HG02870 (cell line): ENCODE measurements around the gene DNAH12.
"Not testable (repeated sequence)": the region's sequence is repeated elsewhere in the genome, so short reads cannot be mapped to it uniquely, and the experiment has no call there.

ENCODE experiments used
- ATAC-seq: cut with Tn5 transposase; IDR thresholded peaks from one replicate; pipeline ENCODE4 v1.9.1; 2021; ENCODE audit warnings: mild to moderate bottlenecking, moderate library complexity; ENCODE audit not compliant: unreplicated experiment

DNAH12 gene

DNA sequence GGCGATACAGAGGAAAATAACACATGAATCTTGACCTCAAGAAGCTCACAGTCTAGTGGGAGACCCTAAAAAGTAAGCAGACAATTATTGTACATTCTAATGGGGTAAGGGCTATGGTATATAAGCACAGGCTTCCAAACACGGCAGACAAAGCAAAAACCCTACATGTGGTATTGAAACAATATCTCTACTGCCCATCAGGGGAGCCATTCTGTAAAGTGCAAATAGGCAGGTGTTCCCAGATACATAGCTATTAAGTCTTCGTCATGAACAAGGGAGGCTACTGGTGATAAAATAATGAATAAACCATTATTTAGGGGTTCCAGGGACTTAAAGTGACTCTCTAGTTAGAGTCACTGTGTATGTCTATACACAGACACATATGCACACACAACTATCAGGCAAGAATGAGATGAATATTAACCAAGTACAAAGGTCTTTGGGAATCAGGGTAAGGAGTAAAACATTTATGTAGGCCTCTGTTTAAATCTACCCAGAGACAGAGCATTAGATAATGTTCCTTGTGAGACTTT is 213.0 kb downstream of the DNAH12 start:
- ATAC-seq, result no peak

DNA sequence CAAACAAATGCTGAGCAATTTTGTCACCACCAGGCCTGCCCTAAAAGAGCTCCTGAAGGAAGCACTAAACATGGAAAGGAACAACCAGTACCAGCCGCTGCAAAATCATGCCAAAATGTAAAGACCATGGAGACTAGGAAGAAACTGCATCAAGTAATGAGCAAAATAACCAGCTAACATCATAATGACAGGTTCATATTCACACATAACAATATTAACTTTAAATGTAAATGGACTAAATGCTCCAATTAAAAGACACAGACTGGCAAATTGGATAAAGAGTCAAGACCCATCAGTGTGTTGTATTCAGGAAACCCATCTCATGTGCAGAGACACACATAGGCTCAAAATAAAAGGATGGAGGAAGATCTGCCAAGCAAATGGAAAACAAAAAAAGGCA is 217.6 kb downstream of the DNAH12 start:
- not testable (repeated sequence) for ATAC-seq

DNA sequence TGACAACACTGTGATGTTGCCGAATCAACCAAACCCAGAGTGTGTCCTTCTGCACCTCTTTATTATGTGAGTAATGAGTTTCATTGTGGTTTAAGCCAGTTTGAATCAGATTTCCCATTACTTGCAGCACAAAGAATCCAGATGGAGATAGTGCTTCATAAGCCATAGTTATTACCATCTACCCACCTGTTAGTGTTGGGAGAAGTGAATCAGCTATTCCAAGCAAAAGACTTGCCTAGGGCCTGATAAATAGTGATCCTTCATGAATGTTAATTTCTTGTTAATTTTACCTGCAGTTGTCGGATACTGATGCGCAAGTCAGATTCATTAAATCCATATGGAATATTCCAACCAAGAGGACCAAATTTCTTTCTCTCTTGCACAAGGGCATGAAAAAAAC is 229.9 kb downstream of the DNAH12 start:
- no peak for ATAC-seq

DNA sequence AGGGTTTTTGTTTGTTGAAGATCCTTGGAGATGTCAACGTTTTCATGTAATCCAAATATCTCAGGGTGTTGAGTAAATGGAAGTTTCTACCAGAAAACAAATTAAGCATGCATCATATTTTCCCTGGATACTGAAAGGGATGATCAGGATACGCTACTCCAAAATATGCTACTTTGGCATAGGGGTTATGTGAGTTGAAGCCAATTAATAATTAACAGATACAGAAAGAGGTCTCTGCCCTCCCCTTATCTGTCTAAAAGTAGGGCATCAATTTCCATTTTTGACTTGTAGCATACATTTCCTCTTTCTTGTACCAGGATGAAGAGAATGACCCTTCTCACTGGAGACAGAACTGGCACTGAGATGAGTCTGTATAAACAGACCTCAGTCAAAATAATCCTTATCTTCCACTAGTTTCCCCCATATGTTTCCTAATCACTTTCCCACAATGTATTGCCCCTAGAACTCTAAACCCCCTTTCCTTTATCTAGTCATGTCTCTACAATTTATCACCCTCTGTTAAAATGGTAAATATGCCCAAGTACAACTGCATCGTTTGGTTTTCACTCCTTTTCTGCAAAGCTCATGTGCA is 234.3 kb downstream of the DNAH12 start:
- ATAC-seq, result no peak

DNA sequence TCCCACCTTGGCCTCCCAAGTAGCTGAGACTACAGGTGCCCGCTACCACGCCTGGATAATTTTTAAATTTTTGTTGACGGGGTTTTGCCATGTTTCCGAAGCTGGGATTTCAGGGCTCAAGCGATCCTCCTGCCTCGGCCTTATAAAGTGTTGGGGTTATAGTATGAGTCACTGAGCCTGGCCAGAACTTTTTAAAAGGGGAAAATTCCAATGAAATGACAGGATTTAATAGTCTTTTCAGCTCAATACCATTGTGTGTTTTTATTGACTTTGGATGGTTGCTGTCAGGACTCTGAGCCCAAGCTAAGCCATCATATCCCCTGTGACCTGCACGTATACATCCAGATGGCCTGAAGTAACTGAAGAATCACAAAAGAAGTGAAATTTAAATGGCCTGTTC is 240.6 kb downstream of the DNAH12 start:
- not testable (repeated sequence) for ATAC-seq

DNA sequence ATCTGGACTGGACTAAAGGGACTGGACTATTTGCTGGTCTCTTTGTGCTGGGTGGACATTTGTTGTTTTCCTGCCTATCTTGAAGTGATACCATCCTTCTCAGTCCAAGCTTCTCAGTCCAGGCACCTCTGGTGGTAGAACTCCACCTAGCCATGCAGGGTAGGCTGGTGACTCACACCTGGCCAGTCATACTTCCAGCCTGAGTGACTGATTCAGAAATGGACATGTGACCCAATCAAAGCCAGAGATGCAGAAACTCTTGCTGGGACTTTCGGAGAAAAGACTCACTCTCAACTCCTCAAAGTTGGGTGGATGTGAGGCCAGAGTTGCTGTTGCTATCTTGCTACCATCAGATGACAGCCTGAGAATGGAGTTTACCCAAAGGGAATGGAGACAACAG is 246.1 kb downstream of the DNAH12 start:
- ATAC-seq, result no peak

DNA sequence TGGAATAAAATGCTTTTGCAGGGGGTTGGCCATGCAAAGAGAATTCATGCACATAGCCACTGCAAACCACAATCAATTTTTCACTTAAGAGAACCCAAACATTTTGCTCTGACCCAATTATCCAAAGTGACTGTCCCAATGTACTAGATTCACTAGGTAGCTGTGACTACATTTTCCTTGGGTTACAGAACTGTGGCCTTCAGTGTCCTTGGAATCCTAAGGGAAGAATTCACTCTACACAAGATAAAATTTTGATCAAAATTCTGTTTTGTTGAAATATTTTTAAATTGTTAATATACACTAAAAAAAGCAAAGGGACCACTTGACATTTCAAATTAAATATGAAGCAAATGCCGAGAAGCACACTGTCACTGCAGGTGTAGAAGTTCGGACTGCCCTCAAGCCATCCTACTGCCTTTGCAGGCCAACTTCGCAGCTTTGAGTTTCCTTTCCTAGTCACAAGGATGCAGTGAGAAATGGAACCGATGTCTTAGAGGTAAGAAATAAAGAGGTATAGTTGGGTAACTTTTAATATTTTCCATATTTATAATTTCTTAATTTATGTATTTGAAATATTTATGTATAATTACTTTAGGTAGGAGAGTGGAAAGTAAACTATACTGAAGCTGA is 251.1 kb downstream of the DNAH12 start:
- ATAC-seq, result no peak

DNA sequence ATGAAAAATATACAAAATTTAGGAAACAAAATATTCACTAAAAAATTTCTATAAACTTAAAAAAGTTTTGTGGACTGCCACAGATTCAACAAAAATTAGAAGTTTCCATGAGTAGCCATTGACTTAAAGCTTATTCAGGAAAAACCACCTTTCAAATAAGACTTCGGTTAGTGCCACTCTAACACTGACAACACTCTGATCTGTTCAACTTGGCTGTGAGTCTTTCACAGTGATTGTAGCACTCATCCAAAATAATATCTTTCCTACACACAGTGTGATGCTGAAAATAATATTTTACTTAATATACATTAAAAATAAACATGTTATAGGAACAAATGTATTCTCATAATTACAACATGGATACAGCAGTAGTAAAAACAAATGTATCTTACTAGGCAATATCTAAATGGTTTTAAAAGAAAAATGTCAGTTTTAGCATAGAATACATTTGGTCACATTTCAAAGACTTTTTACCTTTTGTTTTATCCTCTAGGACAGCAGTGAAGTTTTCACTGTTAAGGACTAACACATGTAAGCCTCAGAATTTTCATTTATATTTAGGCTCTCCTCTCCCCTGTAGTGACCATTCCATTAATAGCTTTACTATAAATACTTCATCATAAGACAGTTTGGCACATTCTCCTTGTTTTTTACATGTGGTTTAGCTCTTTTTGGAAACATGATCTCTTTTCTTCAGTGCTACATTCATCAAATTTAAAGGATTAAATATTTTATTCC is 251.8 kb downstream of the DNAH12 start, which contains the start of gene ASB14:
ASB14 (minus strand) TSS at position 527 of the 738 bp plus-strand sequence. CDS start 652 bp downstream, outside the sequence.
- ATAC-seq, result no peak

DNA sequence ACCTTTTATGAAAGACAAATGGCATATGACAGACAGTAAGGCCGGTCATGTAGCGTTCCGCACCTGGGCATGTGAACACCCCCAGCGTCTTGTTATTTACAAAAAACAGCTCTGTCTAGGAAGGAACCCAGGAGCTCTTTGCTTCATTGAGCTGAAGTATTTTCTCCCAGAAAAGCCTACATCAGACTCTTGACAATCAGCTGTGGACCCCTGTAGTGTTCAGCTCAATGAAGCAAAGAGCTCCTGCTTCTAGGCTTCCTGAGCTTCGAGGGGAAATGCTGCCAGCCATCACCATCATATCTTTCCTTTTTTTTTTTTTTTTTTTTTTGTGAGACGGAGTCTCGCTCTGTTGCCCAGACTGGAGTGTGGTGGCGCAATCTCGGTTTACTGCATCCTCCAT is 255.7 kb downstream of the DNAH12 start:
- ATAC-seq, result no peak

DNA sequence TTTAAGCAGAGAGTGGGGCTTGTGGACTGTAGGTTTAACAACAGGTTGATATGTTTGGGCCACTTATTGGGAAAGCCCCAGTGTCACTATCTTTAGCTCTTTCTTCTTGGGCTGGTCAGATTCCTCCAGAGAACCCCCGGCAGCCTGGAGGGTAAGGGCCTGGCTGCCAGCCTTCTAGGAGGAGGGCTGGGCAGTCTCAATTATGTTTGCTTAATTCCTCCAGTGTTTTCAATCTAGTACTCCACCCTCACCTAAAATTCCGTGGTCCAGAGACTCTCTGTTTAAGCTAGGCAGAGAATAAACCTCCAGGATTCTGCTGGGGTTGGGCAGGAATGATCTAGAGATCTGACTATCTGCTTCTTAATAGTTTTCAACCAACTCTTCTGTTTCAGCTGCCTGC is 256.9 kb downstream of the DNAH12 start:
- ATAC-seq, result no peak

DNA sequence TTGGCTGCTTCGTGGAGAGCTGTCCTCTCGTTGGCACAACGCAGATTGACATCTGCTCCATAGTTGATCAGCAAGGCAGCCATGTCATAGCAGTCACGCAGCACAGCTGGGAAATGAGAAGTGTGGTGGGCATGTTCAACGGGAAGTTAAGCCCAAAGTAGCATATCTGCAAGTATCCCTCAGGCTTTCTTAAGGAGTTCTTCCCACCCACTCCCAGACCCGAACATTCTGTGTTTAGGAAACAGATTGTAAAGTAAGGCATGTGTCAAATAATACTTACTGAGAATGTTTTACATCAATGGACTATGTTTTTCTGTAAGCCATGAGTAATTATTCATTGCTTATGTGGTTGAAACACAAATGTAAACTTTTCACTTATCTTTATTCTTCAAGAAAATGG is 260.8 kb downstream of the DNAH12 start:
- no peak for ATAC-seq

DNA sequence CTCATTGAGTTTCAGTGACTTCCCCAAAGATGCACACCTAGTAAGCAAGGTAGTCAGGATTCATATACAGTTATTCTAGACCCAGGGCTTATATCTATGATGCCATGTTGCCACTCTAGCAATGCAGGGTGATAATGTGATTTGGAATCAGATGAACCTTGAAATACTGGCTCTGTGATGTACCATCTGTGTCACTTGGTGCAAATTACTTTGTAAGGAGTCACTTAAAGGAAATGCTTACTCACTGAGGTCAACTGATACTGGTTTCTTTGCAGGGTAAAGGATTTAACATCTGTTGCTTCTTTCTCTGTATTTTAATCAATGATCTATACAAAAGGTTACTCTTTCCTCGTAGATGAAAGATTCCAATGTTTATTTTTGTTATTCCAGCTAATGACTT is 262.4 kb downstream of the DNAH12 start:
- ATAC-seq, result no peak

DNA sequence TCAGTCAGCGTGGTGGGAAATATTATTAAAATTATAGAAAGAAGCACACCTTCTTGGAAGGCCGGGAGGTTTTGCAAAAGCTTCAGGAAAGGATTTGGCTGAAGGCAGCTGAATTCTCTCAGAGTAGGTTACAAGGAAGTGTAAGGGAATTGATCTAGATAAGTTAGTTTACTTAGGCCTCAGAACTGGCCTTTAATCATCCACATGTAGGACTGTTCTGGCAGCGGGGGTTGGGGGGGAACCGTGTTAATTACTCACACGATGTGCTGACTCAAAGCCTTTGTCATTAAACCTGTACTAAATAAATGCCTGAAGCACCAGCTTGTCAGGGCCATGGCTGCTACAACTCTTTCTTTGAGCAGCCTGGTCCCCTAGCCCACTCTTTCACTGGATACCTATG is 264.5 kb downstream of the DNAH12 start:
- ATAC-seq, result no peak

DNA sequence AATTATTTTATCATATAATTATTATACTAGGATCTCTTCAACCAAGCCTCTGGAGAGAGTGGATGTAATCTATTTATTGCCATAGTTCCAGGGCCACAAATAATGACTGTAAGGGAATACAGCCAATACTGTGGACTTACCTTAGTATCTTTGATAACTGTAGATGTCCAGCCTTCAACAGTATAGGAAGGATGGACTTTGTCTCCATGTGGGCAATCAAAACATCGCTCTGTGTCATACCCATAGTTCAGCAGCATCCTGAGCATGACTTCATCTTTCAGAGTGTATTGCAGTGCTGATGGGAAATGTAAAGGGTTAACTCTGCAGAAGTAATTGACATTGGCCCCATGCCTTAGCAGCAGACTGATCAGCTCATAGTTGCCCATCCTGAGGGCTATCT is 265.9 kb downstream of the DNAH12 start:
- no peak for ATAC-seq

DNA sequence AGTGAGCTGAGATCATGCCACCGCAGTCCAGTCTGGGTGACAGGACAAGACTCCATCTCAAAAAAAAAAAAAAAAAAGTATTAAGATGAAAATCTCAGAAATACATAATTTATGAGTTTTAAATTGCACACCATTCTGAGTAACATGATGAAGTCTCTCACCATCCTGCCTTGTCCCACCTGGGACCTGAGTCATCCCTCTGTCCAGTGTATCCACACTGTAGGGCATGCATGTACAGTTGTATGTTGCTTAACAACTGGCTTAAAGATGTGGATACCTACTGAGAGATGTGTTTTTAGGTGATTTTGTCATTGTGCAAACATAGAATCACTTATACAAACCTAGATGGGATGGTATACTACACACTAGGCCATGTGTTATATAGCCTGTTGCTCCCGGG is 268.8 kb downstream of the DNAH12 start:
- ATAC-seq, result no peak

DNA sequence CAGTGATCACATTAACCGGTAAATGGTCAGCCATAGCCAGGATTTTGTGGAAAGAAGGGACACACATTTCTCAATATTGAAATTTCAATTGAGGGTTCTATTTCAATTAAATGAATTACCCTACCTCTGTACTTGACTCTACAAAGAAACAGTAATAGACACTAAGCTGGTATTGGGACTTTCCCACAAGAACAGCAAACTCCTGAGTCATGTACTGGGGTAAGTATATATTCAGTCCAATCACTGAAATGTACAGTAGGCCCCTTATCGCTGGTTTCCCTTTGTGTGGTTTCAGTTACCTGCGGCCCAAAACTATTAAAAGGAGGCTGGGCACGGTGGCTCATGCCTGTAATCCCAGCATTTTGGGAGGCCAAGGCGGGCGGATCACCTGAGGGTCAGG is 269.3 kb downstream of the DNAH12 start:
- no peak for ATAC-seq

DNA sequence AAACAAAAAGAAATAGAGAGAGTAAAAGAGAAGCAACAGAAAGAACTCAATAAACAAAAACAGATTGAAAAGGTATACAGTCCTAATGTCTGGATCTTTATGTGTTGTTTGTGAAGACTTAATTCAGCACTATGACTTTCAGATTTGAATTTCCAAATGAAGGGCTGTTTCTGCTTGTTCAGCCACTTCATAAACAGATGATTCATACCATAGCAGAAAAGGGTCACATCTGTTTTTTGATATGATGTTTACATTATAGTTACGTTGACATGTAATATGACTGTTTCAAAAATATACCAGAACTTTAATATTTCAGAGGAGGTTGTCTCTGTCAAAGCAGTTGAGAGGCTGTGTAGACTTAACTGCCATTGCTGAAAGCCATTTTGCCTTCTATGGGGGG is 275.7 kb downstream of the DNAH12 start:
- ATAC-seq, result no peak

DNA sequence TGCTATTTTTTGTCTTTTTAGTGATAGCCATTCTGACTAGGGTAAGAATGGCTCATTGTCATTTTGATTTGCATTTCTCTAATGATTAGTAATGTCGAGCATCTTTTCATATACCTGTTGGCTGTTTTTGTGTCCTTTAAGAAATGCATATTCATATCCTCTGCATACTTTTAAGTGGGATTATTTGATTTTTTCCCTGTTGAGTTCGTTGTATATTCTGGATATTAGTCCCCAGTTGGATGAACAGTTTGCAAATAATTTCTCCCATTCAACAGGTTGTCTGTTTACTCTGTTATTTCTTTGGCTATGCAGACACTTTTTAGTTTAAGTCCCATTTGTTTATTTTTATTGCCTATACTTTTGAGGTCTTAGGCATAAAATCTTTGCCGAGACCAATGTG is 282.2 kb downstream of the DNAH12 start:
- ATAC-seq, result no peak

DNA sequence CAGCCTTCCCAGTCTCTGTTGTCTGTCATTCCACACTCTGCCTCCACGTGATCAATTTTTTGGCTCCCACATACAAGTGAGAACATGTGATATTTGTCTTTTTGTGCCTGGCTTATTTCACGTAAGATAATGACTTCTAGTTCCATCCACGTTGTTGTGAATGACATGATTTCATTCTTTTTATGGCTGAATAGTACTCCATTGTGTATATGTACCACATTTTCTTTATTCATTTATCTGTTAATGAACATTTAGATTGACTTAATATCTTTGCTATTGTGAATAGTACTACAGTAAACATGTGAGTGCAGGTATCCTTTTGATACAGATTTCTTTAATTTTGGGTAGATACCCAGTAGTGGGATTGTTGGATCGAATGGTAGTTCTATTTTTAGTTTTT is 283.0 kb downstream of the DNAH12 start:
- ATAC-seq, result no peak

DNA sequence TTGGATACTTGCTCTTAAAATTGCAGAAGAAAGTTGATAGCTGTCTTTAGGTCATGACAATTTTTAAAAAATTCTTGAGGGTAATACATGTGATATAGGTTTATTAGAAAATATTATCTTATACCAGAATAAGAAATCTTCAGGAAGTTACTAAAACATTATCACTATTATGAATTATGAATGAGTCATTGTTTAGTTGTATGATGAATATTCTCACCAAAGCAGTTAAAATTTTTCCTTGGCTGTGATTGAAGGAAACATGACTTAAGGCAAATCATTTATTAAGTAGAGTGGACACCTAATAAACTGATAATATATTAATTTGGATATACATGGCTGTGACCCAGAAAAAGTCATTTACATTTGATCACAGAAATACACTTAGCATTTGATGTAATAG is 286.5 kb downstream of the DNAH12 start:
- no peak for ATAC-seq

DNA sequence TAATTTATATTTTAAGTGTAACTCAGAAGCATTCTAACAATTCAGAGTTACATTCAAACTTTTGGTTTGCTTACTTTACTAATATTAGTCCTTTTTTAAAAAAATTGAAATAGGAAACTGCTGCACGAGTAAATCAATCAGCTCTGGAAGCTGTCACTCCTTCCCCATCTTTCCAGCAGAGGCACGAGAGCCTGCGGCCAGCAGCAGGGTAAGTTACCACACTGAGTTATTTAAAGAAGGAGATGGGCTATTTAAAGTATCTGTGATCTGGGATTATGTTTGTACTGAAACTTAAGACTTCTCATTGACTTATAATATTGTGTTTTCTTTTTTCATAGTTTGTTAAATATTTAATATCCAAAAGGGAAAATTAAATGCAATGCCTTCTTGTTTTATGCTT is 287.3 kb downstream of the DNAH12 start:
- no peak for ATAC-seq

DNA sequence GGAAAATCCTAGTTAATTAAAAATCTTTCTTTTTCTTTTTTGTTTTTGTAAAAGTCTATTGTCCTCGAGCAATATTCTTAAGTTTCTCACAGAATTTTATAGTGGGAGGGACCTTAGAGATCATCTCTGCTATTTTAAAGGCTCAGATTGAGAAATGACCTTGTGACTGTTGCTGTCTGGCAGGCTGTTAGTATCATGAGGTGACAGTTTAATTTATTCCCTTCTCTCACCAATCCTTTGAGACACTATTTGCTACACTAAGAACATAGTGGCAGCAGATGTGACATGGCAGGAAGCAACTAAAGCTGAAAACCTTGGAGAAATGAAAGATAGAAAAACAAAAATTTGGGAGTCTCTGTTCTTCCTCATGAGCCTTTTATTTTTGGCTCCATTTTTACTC is 291.7 kb downstream of the DNAH12 start:
- no peak for ATAC-seq
